Esophagus muscularis mucosa (tissue), 4 donors: ENCODE data around the gene HIVEP1. TPM values are rescaled to one million over a fixed set of nuclear protein-coding genes. Genes with fewer than 3 reads are reported as not detected.

Experiments
- DNase-seq: peaks from one replicate; pipeline ENCODE4 v3.0.0-alpha.2; 2017; ENCODE audit errors: extremely low spot score
- H3K27ac ChIP-seq, 4 donors: fragments of 200-600 bp; sonication (generic); replicated peaks in 1 of 4; 1 replicate in 3 of 4; 2 replicates in 1 of 4; pipeline ENCODE4 v1.5.1; 2016 to 2019; ENCODE audit warnings: mild to moderate bottlenecking in 1 of 4
- H3K27me3 ChIP-seq, 4 donors: fragments of 200-600 bp; sonication (generic); one replicate each; pipeline versions ENCODE4 v1.5.1 to v1.6.0; 2016 to 2019
- H3K36me3 ChIP-seq, 4 donors: fragments of 200-600 bp; sonication (generic); one replicate each; pipeline ENCODE4 v1.5.1; 2016 to 2019
- H3K4me1 ChIP-seq, 4 donors: fragments of 200-600 bp; sonication (generic); one replicate each; pipeline ENCODE4 v1.5.1; 2016 to 2019
- H3K4me3 ChIP-seq, 4 donors: fragments of 200-600 bp; sonication (generic); 1 replicate in 2 of 4; 2 replicates in 2 of 4; pipeline ENCODE4 v1.5.1; 2016 to 2019; ENCODE audit warnings: mild to moderate bottlenecking in 4 of 4, moderate library complexity in 1 of 4
- H3K9me3 ChIP-seq, 4 donors: fragments of 200-600 bp; sonication (generic); 1 replicate in 3 of 4; 2 replicates in 1 of 4; pipeline ENCODE4 v1.5.1; 2016 to 2019
- CTCF ChIP-seq, 3 experiments: fragments of 200-600 bp in 2 of 3; fragments of 450-650 bp in 1 of 3; sonication (generic) in 2 of 3; IDR thresholded peaks; one replicate each; pipeline ENCODE4 v1.5.1; 2017 to 2019; ENCODE audit warnings: antibody characterized with exemption in 3 of 3, mild to moderate bottlenecking in 2 of 3, moderate library complexity in 1 of 3
- EP300 ChIP-seq: sonication (generic); formaldehyde crosslinking; IDR thresholded peaks from one replicate; pipeline ENCODE4 v1.6.1; 2017; ENCODE audit warnings: antibody characterized with exemption
- POLR2A ChIP-seq: fragments of 450-650 bp; IDR thresholded peaks from one replicate; pipeline ENCODE4 v1.6.1; 2017; ENCODE audit warnings: antibody characterized with exemption, moderate library complexity, mild to moderate bottlenecking, low read depth
- POLR2AphosphoS5 ChIP-seq, 2 donors: sonication (generic); formaldehyde crosslinking; IDR thresholded peaks; one replicate each; pipeline ENCODE4 v1.6.1; 2017; ENCODE audit warnings: antibody characterized with exemption in 2 of 2
- WGBS: methylation state at CpG from one replicate; pipeline ENCODE4 v1.1.5; 2018; 5-methylcytosine and 5-hydroxymethylcytosine counted together
- intact Hi-C: fragments of 100-400 bp; cut with DNase I; formaldehyde crosslinking; loops from one replicate; pipeline ENCODE4 v1.15.1; 2023
- total RNA-seq, 4 donors: library from RNA; depleted of rRNA; stranded (reverse); fragments of >200 nt; gene quantifications; one replicate each; pipeline versions ENCODE4 v1.1.0 to v1.2.1, GENCODE V29; 2016

HIVEP1 gene
- total RNA-seq, 4 donors from 2014 or later, result 16.2 to 28.3 (median 25.1) TPM

- no peak for DNase-seq
- Histone ChIP-seq H3K27me3 (no peaks in the 10 kb centered on the region), H3K4me3 (no peak overlapping the region), H3K9me3 (no peaks in the 10 kb centered on the region), H3K36me3 (no peaks in the 10 kb centered on the region), H3K4me1 (peaks cover 6 to 25% (median 24%) of the 10 kb centered on the region in 4 donors), H3K27ac (peak overlapping the region in 3 of 4 donors; percentile 93 to 98 (median 97))
- TF ChIP-seq EP300, result no peak
- no peak for TF ChIP-seq POLR2A
- TF ChIP-seq POLR2AphosphoS5 (IDR thresholded peaks at IDR 0.05), result no peak
- no peak for TF ChIP-seq CTCF (IDR thresholded peaks at IDR 0.05)
- intact Hi-C loops, result loop anchor here (5.0 kb wide), 1 partner anchor 245 kb away; no protein-coding TSS in a partner anchor
- 89% methylated on average over 9 of the region's 9 CpGs for WGBS
Observed at GRCh38 chr6:12007473-12007872, 4.6 kb upstream of the HIVEP1 start.

DNA sequence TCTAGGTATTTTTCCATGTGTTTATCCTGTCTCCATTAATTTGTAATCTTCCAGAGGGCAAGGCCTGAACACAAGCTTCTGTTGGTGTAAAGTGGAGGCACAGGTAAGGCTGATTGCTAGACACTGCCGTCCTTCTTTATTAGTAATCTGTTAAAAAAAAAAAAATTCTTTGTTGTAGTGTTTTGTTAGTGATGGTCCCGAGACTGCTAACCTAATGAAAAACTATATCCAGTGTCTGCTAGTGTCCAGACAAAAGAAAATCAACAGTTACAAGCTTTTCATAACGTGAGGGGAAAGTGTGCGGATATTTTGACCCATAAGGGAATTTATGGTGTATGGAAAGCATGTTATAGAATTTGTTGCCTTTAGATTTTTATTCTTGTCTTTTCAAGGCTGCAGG, 4.2 kb upstream of the HIVEP1 start:
- DNase-seq, result no peak
- Histone ChIP-seq H3K27ac (peak overlapping the region; percentile 90 to 98 (median 95)), H3K27me3 (no peaks in the 10 kb centered on the region), H3K9me3 (no peaks in the 10 kb centered on the region), H3K4me3 (peak overlapping the region; percentile 80 to 87 (median 85)), H3K36me3 (no peaks in the 10 kb centered on the region), H3K4me1 (peaks cover 6 to 25% (median 24%) of the 10 kb centered on the region in 4 donors)
- intact Hi-C loops, result loop anchor here (5.0 kb wide), 1 partner anchor 246 kb away; no protein-coding TSS in a partner anchor
- TF ChIP-seq EP300 (no peak), POLR2AphosphoS5 (IDR thresholded peaks at IDR 0.05) (no peak), POLR2A (no peak), CTCF (IDR thresholded peaks at IDR 0.05) (no peak)
- 59% methylated on average over 4 of the region's 4 CpGs for WGBS

GRCh38 chr6:12008366-12009179, 3.5 kb upstream of the HIVEP1 start:
- peak overlapping the region; percentile 90 to 98 (median 95) for H3K27ac ChIP-seq
- H3K4me3 ChIP-seq, result peak overlapping the region; percentile 80 to 87 (median 85)
- intact Hi-C loops, result loop anchor here (5.0 kb wide), 1 partner anchor 246 kb away; no protein-coding TSS in a partner anchor
- no peaks in the 10 kb centered on the region for H3K27me3 ChIP-seq
- under 1% methylated on average over 32 of the region's 60 CpGs for WGBS
- no peaks in the 10 kb centered on the region for H3K9me3 ChIP-seq
- DNase-seq, result peak; percentile 95
- H3K4me1 ChIP-seq, result peaks cover 10 to 31% (median 29%) of the 10 kb centered on the region in 4 donors
- TF ChIP-seq POLR2AphosphoS5 (IDR thresholded peaks at IDR 0.05) (peak; percentile 36 to 68), EP300 (no peak), CTCF (IDR thresholded peaks at IDR 0.05) (no peak), POLR2A (peak; percentile 56)
- H3K36me3 ChIP-seq, result no peaks in the 10 kb centered on the region

GRCh38 chr6:12009180-12009685, 2.9 kb upstream of the HIVEP1 start:
- Histone ChIP-seq H3K27me3 (no peaks in the 10 kb centered on the region), H3K36me3 (no peaks in the 10 kb centered on the region), H3K4me3 (peak overlapping the region; percentile 80 to 87 (median 85)), H3K27ac (peak overlapping the region; percentile 90 to 98 (median 95)), H3K9me3 (no peaks in the 10 kb centered on the region), H3K4me1 (peaks cover 15 to 38% (median 35%) of the 10 kb centered on the region in 4 donors)
- DNase-seq, result no peak
- intact Hi-C loops, result loop anchor here (5.0 kb wide), 1 partner anchor 247 kb away; no protein-coding TSS in a partner anchor
- WGBS, result under 1% methylated on average over 12 of the region's 29 CpGs
- no peak for TF ChIP-seq POLR2A
- no peak for TF ChIP-seq CTCF (IDR thresholded peaks at IDR 0.05)
- TF ChIP-seq EP300, result no peak
- TF ChIP-seq POLR2AphosphoS5 (IDR thresholded peaks at IDR 0.05), result no peak
